Purkinje cell (primary cell): Measurements from ENCODE around the gene FNBP1. TPM values are rescaled to one million over a fixed set of nuclear protein-coding genes. Genes with fewer than 3 reads are reported as not detected.

ENCODE experiments used
- polyA plus RNA-seq: library from polyadenylated mRNA; unstranded; fragments of >200 nt; fragmentation: Nextera tagmentation; gene quantifications from 2 replicates; pipeline ENCODE4 v1.2.1, GENCODE V29; 2014

FNBP1 gene
- polyA plus RNA-seq, result 8.2 and 19.6 TPM in 2 replicates

DNA sequence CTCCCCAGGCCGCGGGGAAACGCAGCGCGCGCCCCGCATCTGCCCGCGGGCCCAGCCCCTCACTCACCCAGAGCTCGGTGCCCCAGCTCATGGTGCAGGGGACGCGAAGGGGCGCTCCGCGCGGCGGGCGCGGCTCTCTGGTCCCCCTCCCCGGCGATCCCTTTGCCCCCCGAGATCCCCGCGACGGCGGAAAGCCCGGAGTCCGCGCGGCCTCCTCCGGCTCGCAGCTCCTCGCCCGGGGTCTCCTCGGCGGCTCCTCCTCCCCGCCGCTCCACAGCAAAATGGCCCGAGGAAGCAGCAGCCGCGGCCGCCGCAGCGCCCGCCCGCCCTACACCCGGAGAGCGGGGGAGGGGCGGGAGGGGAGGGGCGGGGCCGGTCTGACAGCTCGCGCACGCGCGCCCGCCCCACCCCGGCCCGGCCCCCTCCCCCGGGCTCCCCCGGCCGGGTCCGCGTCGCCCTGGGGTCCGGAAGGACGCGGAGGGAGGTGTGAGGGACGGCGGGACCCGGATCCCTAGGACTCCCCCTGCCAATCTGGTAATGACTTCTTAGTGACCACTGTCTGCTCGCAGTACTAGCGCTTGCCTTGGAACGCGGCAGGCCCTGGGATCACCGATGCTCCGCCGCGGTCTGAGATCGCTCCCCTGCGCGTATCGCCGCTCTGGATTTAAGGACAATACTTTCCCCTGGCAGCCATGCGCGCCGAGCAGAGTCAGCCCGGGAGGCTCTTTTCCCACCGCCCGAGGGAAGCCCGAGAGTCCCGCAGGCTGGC lies at the start of gene FNBP1:
Gene FNBP1, minus strand, starts transcription at position 305 of the 769 bp plus-strand sequence. Its CDS starts 214 bp downstream, at position 91.

DNA sequence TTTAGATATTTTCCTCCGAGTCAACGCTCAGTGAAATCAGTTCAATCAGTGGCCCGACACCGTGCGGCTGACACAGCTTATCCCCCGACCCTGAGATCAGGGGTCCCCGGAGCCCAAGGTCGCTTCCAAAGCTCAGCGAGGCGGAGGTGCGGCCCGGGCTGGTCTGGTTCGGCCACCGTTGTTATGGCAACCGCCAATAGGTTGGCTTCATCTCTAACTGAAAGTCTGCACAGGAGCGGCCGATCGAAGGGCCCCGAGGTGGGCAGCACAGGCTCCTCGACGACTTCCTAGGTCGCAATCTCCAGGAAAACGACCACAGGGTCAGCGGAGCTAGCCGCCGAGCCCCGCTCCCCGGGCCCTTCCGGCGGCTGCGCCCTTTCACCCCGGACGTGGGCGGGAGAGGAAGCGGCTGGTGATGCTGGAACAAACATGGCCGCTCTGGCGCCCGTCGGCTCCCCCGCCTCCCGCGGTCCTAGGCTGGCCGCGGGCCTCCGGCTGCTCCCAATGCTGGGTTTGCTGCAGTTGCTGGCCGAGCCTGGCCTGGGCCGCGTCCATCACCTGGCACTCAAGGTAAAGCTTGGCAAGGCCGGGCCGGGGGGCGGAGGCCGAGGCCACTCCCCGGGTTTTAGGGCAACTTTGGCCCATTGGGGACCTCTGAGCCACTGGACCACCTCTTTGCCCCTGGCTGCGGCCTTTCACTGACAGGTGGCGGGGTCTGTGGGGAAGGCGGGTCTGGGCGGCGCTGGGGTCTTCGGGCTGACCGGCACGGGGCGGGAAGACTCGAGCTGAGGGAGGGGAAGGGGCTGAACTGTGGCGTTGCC lies 10.7 kb upstream of the FNBP1 start, which contains the start of gene GPR107:
Gene GPR107, plus strand, starts transcription at position 403 of the 821 bp plus-strand sequence. Its CDS starts 27 bp downstream, at position 430.

Other genes starting within 250 kb of the FNBP1 start
- 4.2 and 4.7 TPM in 2 replicates for gene TOR1B, start 240.0 kb downstream of the FNBP1 start, polyA plus RNA-seq
- 21.4 and 31.2 TPM in 2 replicates for gene TOR1A, start 219.1 kb downstream of the FNBP1 start, polyA plus RNA-seq
- gene C9orf78, start 207.9 kb downstream of the FNBP1 start, polyA plus RNA-seq, result 70.4 and 116 TPM in 2 replicates
- gene USP20, start 207.7 kb downstream of the FNBP1 start, polyA plus RNA-seq, result 2.5 and 4.3 TPM in 2 replicates
- 9.8 and 17.1 TPM in 2 replicates for gene GPR107, start 10.7 kb upstream of the FNBP1 start, polyA plus RNA-seq
- 25.8 and 35.5 TPM in 2 replicates for gene NCS1, start 129.2 kb upstream of the FNBP1 start, polyA plus RNA-seq
- gene HMCN2, start 222.6 kb upstream of the FNBP1 start, polyA plus RNA-seq, result not detected in 2 replicates